Neural cell (in vitro differentiated cells): Measurements from ENCODE around the gene MOGAT3.

Experiments
- EP300 ChIP-seq: fragments of 450-650 bp; conservative IDR thresholded peaks from 2 replicates; pipeline ENCODE4 v1.6.1; 2014; ENCODE audit warnings: antibody characterized with exemption, mild to moderate bottlenecking, moderate library complexity; ENCODE audit not compliant: poor library complexity, severe bottlenecking
- EZH2 ChIP-seq: fragments of 200-600, 300-800 bp; shearing (Covaris generic), sonication (generic); IDR thresholded peaks from 2 replicates; pipeline ENCODE4 v1.6.1; 2014; ENCODE audit warnings: antibody characterized with exemption, low read length, borderline replicate concordance, mild to moderate bottlenecking; ENCODE audit not compliant: insufficient read depth, poor library complexity, severe bottlenecking
- MXI1 ChIP-seq: fragments of 450-650 bp; conservative IDR thresholded peaks from 2 replicates; pipeline ENCODE4 v1.6.1; 2014; ENCODE audit warnings: antibody characterized with exemption, mild to moderate bottlenecking; ENCODE audit not compliant: poor library complexity, severe bottlenecking
- TAF1 ChIP-seq: IDR thresholded peaks from 2 replicates; pipeline ENCODE4 v1.6.1; 2012; ENCODE audit warnings: low read depth
- TF ChIP-seq, protein P1 (sequence below): fragments of 450-650 bp; IDR thresholded peaks from 2 replicates; pipeline ENCODE4 v1.5.1; 2014; ENCODE audit warnings: antibody characterized with exemption, mild to moderate bottlenecking, moderate library complexity; ENCODE audit not compliant: poor library complexity, severe bottlenecking

- peak; percentile 1 for TF ChIP-seq MXI1
- TF ChIP-seq, protein P1, sequence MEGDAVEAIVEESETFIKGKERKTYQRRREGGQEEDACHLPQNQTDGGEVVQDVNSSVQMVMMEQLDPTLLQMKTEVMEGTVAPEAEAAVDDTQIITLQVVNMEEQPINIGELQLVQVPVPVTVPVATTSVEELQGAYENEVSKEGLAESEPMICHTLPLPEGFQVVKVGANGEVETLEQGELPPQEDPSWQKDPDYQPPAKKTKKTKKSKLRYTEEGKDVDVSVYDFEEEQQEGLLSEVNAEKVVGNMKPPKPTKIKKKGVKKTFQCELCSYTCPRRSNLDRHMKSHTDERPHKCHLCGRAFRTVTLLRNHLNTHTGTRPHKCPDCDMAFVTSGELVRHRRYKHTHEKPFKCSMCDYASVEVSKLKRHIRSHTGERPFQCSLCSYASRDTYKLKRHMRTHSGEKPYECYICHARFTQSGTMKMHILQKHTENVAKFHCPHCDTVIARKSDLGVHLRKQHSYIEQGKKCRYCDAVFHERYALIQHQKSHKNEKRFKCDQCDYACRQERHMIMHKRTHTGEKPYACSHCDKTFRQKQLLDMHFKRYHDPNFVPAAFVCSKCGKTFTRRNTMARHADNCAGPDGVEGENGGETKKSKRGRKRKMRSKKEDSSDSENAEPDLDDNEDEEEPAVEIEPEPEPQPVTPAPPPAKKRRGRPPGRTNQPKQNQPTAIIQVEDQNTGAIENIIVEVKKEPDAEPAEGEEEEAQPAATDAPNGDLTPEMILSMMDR = no peak
- TF ChIP-seq TAF1 = no peak
- TF ChIP-seq EP300 = no peak
- no peak for TF ChIP-seq EZH2
These were observed 16.1 kb upstream of the MOGAT3 start for GRCh38 chr7:101216860-101217387.
